HEK293 (cell line): ENCODE measurements around the gene CD1D.

ENCODE experiments used
- EGR2 ChIP-seq: fragments of 450-650 bp; formaldehyde crosslinking; IDR thresholded peaks from 2 replicates; pipeline ENCODE4 v1.5.1; 2016; ENCODE audit warnings: low read depth, missing biosample characterization, missing genetic modification characterization
- HOXD13 ChIP-seq: sonication (generic); formaldehyde crosslinking; IDR thresholded peaks from 2 replicates; pipeline ENCODE4 v1.8.0; 2022; ENCODE audit warnings: missing genetic modification reagents, borderline replicate concordance
- IKZF3 ChIP-seq: fragments of 450-650 bp; IDR thresholded peaks from 2 replicates; pipeline ENCODE4 v1.5.0; 2018; ENCODE audit warnings: missing biosample characterization, mild to moderate bottlenecking, missing genetic modification characterization, moderate library complexity
- KLF8 ChIP-seq: fragments of 450-650 bp; formaldehyde crosslinking; IDR thresholded peaks from 2 replicates; pipeline ENCODE4 v1.5.1; 2016; ENCODE audit warnings: missing biosample characterization, missing genetic modification characterization
- REST ChIP-seq: fragments of 450-650 bp; formaldehyde crosslinking; IDR thresholded peaks from 2 replicates; pipeline ENCODE4 v1.5.1; 2016; ENCODE audit warnings: missing biosample characterization, missing genetic modification characterization
- SALL2 ChIP-seq: fragments of 450-650 bp; formaldehyde crosslinking; IDR thresholded peaks from 2 replicates; pipeline ENCODE4 v1.5.0; 2017; ENCODE audit warnings: missing biosample characterization, mild to moderate bottlenecking, missing genetic modification characterization, borderline replicate concordance
- ZBTB1 ChIP-seq: fragments of 450-650 bp; formaldehyde crosslinking; IDR thresholded peaks from 2 replicates; pipeline ENCODE4 v1.5.1; 2016; ENCODE audit warnings: missing biosample characterization, missing genetic modification characterization
- ZNF133 ChIP-seq: fragments of 450-650 bp; formaldehyde crosslinking; IDR thresholded peaks from 2 replicates; pipeline ENCODE4 v1.5.1; 2016; ENCODE audit warnings: missing biosample characterization, missing genetic modification characterization
- ZNF214 ChIP-seq: fragments of 450-650 bp; formaldehyde crosslinking; IDR thresholded peaks from 2 replicates; pipeline ENCODE4 v1.5.1; 2017; ENCODE audit warnings: missing biosample characterization, mild to moderate bottlenecking, missing genetic modification characterization, borderline replicate concordance
- ZNF24 ChIP-seq: fragments of 450-650 bp; formaldehyde crosslinking; IDR thresholded peaks from 2 replicates; pipeline ENCODE4 v1.5.1; 2016; ENCODE audit warnings: missing biosample characterization, missing genetic modification characterization
- ZNF311 ChIP-seq: fragments of 450-650 bp; formaldehyde crosslinking; IDR thresholded peaks from 2 replicates; pipeline ENCODE4 v1.5.1; 2017; ENCODE audit warnings: missing biosample characterization, missing genetic modification characterization, borderline replicate concordance
- ZNF394 ChIP-seq: fragments of 450-650 bp; formaldehyde crosslinking; IDR thresholded peaks from 2 replicates; pipeline ENCODE4 v1.5.1; 2016; ENCODE audit warnings: missing biosample characterization, missing genetic modification characterization, mild to moderate bottlenecking, moderate library complexity, borderline replicate concordance
- ZNF426 ChIP-seq: fragments of 450-650 bp; formaldehyde crosslinking; IDR thresholded peaks from 2 replicates; pipeline ENCODE4 v1.5.1; 2017; ENCODE audit warnings: missing biosample characterization, missing genetic modification characterization, mild to moderate bottlenecking, inconsistent platforms, moderate library complexity
- ZNF585B ChIP-seq: fragments of 450-650 bp; formaldehyde crosslinking; IDR thresholded peaks from 2 replicates; pipeline ENCODE4 v1.5.1; 2016; ENCODE audit warnings: missing biosample characterization, missing genetic modification characterization
- ZNF624 ChIP-seq: fragments of 450-650 bp; formaldehyde crosslinking; IDR thresholded peaks from 2 replicates; pipeline ENCODE4 v1.5.1; 2017; ENCODE audit warnings: missing biosample characterization, missing genetic modification characterization
- ZNF658 ChIP-seq: fragments of 450-650 bp; formaldehyde crosslinking; IDR thresholded peaks from 2 replicates; pipeline ENCODE4; 2016; ENCODE audit warnings: missing biosample characterization, missing genetic modification characterization
- ZNF747 ChIP-seq: fragments of 450-650 bp; formaldehyde crosslinking; IDR thresholded peaks from 2 replicates; pipeline ENCODE4 v1.5.1; 2016; ENCODE audit warnings: missing biosample characterization, missing genetic modification characterization
- ZNF776 ChIP-seq: fragments of 450-650 bp; formaldehyde crosslinking; IDR thresholded peaks from 2 replicates; pipeline ENCODE4 v1.5.0; 2017; ENCODE audit warnings: missing biosample characterization, missing genetic modification characterization, borderline replicate concordance
- TF ChIP-seq, protein P1 (sequence below): fragments of 450-650 bp; formaldehyde crosslinking; IDR thresholded peaks from 2 replicates; pipeline ENCODE4 v1.5.1; 2016; ENCODE audit warnings: missing biosample characterization, missing genetic modification characterization
- TF ChIP-seq, protein P2 (sequence below): fragments of 450-650 bp; formaldehyde crosslinking; IDR thresholded peaks from 2 replicates; pipeline ENCODE4 v1.5.1; 2017; ENCODE audit warnings: missing biosample characterization, missing genetic modification characterization
- TF ChIP-seq, protein P3 (sequence below): fragments of 450-650 bp; formaldehyde crosslinking; optimal IDR thresholded peaks from 2 replicates; pipeline ENCODE3; 2016; ENCODE audit warnings: missing biosample characterization, mild to moderate bottlenecking, missing genetic modification characterization

CD1D gene

DNA sequence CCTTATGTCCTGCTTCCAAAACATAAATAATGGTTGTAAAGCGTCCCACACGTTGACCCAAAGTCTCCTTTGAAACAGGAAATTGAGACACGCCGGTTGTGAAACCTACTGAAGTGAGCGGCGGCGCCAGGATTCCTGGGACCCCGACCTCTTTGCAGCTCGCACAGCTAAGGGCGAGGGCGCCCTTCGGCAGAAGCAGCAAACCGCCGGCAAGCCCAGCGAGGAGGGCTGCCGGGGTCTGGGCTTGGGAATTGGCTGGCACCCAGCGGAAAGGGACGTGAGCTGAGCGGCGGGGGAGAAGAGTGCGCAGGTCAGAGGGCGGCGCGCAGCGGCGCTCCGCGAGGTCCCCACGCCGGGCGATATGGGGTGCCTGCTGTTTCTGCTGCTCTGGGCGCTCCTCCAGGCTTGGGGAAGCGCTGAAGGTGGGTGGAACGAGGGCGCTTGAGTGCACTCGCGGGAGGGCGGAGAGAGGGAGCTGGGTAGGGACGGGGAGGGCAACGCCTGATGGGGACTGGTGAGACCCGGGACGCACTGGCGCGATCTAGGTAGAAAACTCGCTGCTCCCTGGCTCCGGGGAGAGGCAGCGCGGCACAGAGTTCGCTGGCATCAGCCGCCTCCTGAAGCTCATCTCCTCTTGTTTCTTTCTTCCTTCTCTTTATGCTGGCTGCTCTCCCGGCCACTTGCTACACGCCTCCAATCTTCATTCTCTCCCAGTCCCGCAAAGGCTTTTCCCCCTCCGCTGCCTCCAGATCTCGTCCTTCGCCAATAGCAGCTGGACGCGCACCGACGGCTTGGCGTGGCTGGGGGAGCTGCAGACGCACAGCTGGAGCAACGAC is at the start of gene CD1D (continued):
- TF ChIP-seq ZNF776 (tag by site-specific recombination) (no peak), ZNF747 (tag by site-specific recombination) (no peak), ZNF24 (tag by site-specific recombination) (no peak), ZNF585B (tag by site-specific recombination) (no peak), ZNF214 (tag by site-specific recombination) (no peak), ZNF624 (no peak), ZNF133 (tag by site-specific recombination) (no peak), REST (tag by site-specific recombination) (no peak), ZBTB1 (tag by site-specific recombination) (no peak), ZNF426 (tag by site-specific recombination) (no peak), KLF8 (tag by site-specific recombination) (no peak), EGR2 (tag by site-specific recombination) (peak; percentile 58; the same call in 1 of the 2 replicates), HOXD13 (CRISPR knock-in tag) (no peak), ZNF311 (no peak), SALL2 (tag by site-specific recombination) (no peak), ZNF394 (no peak), ZNF658 (tag by site-specific recombination) (no peak), IKZF3 (no peak)
- TF ChIP-seq, protein P1, sequence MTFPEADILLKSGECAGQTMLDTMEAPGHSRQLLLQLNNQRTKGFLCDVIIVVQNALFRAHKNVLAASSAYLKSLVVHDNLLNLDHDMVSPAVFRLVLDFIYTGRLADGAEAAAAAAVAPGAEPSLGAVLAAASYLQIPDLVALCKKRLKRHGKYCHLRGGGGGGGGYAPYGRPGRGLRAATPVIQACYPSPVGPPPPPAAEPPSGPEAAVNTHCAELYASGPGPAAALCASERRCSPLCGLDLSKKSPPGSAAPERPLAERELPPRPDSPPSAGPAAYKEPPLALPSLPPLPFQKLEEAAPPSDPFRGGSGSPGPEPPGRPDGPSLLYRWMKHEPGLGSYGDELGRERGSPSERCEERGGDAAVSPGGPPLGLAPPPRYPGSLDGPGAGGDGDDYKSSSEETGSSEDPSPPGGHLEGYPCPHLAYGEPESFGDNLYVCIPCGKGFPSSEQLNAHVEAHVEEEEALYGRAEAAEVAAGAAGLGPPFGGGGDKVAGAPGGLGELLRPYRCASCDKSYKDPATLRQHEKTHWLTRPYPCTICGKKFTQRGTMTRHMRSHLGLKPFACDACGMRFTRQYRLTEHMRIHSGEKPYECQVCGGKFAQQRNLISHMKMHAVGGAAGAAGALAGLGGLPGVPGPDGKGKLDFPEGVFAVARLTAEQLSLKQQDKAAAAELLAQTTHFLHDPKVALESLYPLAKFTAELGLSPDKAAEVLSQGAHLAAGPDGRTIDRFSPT (tag by site-specific recombination): peak; percentile 70
- TF ChIP-seq, protein P2, sequence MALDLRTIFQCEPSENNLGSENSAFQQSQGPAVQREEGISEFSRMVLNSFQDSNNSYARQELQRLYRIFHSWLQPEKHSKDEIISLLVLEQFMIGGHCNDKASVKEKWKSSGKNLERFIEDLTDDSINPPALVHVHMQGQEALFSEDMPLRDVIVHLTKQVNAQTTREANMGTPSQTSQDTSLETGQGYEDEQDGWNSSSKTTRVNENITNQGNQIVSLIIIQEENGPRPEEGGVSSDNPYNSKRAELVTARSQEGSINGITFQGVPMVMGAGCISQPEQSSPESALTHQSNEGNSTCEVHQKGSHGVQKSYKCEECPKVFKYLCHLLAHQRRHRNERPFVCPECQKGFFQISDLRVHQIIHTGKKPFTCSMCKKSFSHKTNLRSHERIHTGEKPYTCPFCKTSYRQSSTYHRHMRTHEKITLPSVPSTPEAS (tag by site-specific recombination): no peak
- TF ChIP-seq, protein P3, sequence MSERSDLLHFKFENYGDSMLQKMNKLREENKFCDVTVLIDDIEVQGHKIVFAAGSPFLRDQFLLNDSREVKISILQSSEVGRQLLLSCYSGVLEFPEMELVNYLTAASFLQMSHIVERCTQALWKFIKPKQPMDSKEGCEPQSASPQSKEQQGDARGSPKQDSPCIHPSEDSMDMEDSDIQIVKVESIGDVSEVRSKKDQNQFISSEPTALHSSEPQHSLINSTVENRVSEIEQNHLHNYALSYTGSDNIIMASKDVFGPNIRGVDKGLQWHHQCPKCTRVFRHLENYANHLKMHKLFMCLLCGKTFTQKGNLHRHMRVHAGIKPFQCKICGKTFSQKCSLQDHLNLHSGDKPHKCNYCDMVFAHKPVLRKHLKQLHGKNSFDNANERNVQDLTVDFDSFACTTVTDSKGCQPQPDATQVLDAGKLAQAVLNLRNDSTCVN (tag by site-specific recombination): peak; percentile 59
